HEK293T (cell line): ENCODE results near the gene NXNL1.

Source experiments
- CTBP1 ChIP-seq: fragments of 450-650 bp; IDR thresholded peaks from 2 replicates; pipeline ENCODE4 v1.6.1; 2016; ENCODE audit warnings: borderline replicate concordance
- FOXA1 ChIP-seq: fragments of 450-650 bp; IDR thresholded peaks from 2 replicates; pipeline ENCODE4 v1.6.1; 2016; ENCODE audit warnings: mild to moderate bottlenecking
- FOXK2 ChIP-seq: fragments of 450-650 bp; IDR thresholded peaks from 2 replicates; pipeline ENCODE4 v1.6.1; 2016; ENCODE audit warnings: mild to moderate bottlenecking
- HDGF ChIP-seq: fragments of 450-650 bp; IDR thresholded peaks from 2 replicates; pipeline ENCODE4 v1.6.1; 2017; ENCODE audit warnings: antibody characterized with exemption, borderline replicate concordance
- L3MBTL2 ChIP-seq: fragments of 450-650 bp; conservative IDR thresholded peaks from 2 replicates; pipeline ENCODE4 v1.6.1; 2016; ENCODE audit warnings: mild to moderate bottlenecking
- SUZ12 ChIP-seq: fragments of 450-650 bp; IDR thresholded peaks from 2 replicates; pipeline ENCODE4 v1.6.1; 2016; ENCODE audit warnings: mild to moderate bottlenecking
- ZNF384 ChIP-seq: fragments of 450-650 bp; IDR thresholded peaks from 2 replicates; pipeline ENCODE4 v1.6.1; 2016

GRCh38 chr19:17479325-17479791 lies 18.6 kb upstream of the NXNL1 start:
- no peak for TF ChIP-seq HDGF
- TF ChIP-seq ZNF384 = no peak
- no peak for TF ChIP-seq CTBP1
- no peak for TF ChIP-seq FOXA1
- TF ChIP-seq FOXK2 = no peak
- TF ChIP-seq L3MBTL2 = no peak
- no peak for TF ChIP-seq SUZ12
